ENCODE measurements around the gene NIT1. TPM values are rescaled to one million over a fixed set of nuclear protein-coding genes. Genes with fewer than 3 reads are reported as not detected.

Gene NIT1
- total and polyA plus RNA-seq, 9 of the 15 experiments (the other 6 are each of a cell fraction or from before 2014, with no cell fraction given): 18.4 to 76.0 (median 33.7) TPM

DNA sequence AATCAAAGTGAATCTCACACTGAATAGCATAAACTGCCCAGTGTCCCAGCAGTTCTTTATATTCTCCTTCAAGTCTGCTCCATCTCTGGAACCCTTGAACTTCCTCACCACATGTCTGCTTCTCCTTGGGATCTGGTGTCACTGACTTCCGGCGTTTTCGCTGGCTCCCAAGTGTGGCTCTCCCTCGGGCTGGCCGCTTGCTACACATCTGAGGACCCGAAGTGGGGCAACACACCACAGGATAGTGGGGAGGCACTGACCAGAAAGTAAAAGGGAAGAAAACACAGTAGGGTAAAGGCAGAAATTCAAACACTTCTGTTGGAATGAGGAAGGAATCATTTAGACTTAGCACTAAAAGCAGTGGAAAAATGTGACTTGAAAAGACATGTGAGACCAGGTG lies 5.1 kb downstream of the NIT1 start:
- DNase-seq (ENCODE audit: extremely low read depth in 1 of 4, low spot score in 3 of 4) (no peak), FAIRE-seq (no peak), ATAC-seq (no peak)
- Histone ChIP-seq H2AFZ (ENCODE audit: low read depth, low read length) (no peak overlapping the region), H3K4me3 (no peak overlapping the region), H3K9me1 (ENCODE audit: control insufficient read depth, insufficient read depth, low read length) (no peaks in the 10 kb centered on the region), H4K20me1 (replicated peaks; ENCODE audit: control insufficient read depth, insufficient read depth, low read length) (peaks cover 3% of the 10 kb centered on the region; the same call in 1 of the 2 replicates), H3K4me2 (ENCODE audit: insufficient read depth, low read length) (no peak overlapping the region), H3K4me1 (replicated peaks in 1 of 2; ENCODE audit: control insufficient read depth in 2 of 2, insufficient read depth in 2 of 2, low read length in 2 of 2) (peaks cover 13 to 25% of the 10 kb centered on the region in 2 experiments), H3K79me2 (ENCODE audit: control insufficient read depth, insufficient read depth, low read length) (peaks cover 32% of the 10 kb centered on the region), H3K9me3 (replicated peaks; ENCODE audit: control insufficient read depth, insufficient read depth, low read depth, low read length) (no peaks in the 10 kb centered on the region), H3K9ac (ENCODE audit: insufficient read depth in 1 of 2, low read depth in 2 of 2, low read length in 2 of 2) (no peak overlapping the region), H3K27me3 (ENCODE audit: control insufficient read depth in 2 of 2, insufficient read depth in 2 of 2, low read length in 2 of 2) (no peaks in the 10 kb centered on the region), H3K27ac (ENCODE audit: extremely low read depth, low read depth, low read length) (no peak overlapping the region), H3K36me3 (ENCODE audit: control insufficient read depth, insufficient read depth, low read length) (peaks cover 79% of the 10 kb centered on the region)
- intact Hi-C loops (cut with micrococcal nuclease): no loop called here
- CTCF ChIA-PET (ENCODE audit: low intra/inter-chr PET ratio): no interaction called here
- POLR2A ChIA-PET: interaction anchor here (2.5 kb wide), 1 partner anchor 9 kb away, joined by 20 read pairs; the partner anchor contains the start of gene DEDD
- in situ Hi-C loops (cut with MboI): no loop called here
- TF ChIP-seq RFX1 (IDR thresholded peaks at IDR 0.05): no peak
- no peak for TF ChIP-seq ELF4 (CRISPR knock-in tag; IDR thresholded peaks at IDR 0.05)
- 83% methylated on average over 6 of the region's 6 CpGs for WGBS (ENCODE audit: insufficient coverage, low coverage, missing lambda C conversion rate)
- BruUV-seq (replicated peaks): no TSS peak

DNA sequence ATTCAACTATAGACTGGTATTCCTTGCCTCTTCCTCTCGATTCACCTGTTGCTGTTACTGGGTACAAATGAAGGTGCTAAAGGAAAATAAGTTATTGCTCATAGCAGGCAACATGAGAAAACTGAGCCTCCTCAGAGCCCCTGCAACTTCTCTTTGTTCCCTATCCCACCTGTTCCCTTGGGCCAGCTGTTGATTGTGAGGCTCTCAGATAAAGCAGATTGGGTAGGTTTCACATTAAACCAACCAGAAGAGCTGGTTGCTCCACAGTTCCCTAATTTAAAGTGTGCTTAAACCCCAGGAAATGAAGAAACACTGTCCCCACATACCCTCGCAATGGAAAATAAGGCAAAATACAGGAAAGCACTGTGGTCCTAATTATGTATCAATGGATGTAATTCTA lies 9.7 kb downstream of the NIT1 start:
- ChIA-PET POLR2A (interaction anchor here (0.9 to 3.1 kb wide), 4 partner anchors 11 to 82 kb away, joined by 3 to 39 read pairs (median 4); partner anchors contain the start of genes NIT1, PFDN2 and USF1), CTCF (ENCODE audit: low intra/inter-chr PET ratio) (no interaction called here)
- intact Hi-C loops (cut with micrococcal nuclease): no loop called here
- Histone ChIP-seq H2AFZ (ENCODE audit: low read depth, low read length) (no peak overlapping the region), H3K4me2 (ENCODE audit: insufficient read depth, low read length) (no peak overlapping the region), H3K4me3 (no peak overlapping the region), H3K27ac (ENCODE audit: extremely low read depth, low read depth, low read length) (no peak overlapping the region), H3K9me3 (replicated peaks; ENCODE audit: control insufficient read depth, insufficient read depth, low read depth, low read length) (no peaks in the 10 kb centered on the region), H3K9me1 (ENCODE audit: control insufficient read depth, insufficient read depth, low read length) (no peaks in the 10 kb centered on the region), H3K4me1 (replicated peaks in 1 of 2; ENCODE audit: control insufficient read depth in 2 of 2, insufficient read depth in 2 of 2, low read length in 2 of 2) (peaks cover 3 to 15% of the 10 kb centered on the region in 2 experiments; a peak in 3 of 5 replicates), H3K27me3 (ENCODE audit: control insufficient read depth in 2 of 2, insufficient read depth in 2 of 2, low read length in 2 of 2) (no peaks in the 10 kb centered on the region), H3K36me3 (ENCODE audit: control insufficient read depth, insufficient read depth, low read length) (peaks cover 69% of the 10 kb centered on the region), H3K79me2 (ENCODE audit: control insufficient read depth, insufficient read depth, low read length) (peaks cover 40% of the 10 kb centered on the region), H4K20me1 (replicated peaks; ENCODE audit: control insufficient read depth, insufficient read depth, low read length) (peaks cover 3% of the 10 kb centered on the region; the same call in 1 of the 2 replicates), H3K9ac (ENCODE audit: insufficient read depth in 1 of 2, low read depth in 2 of 2, low read length in 2 of 2) (no peak overlapping the region)
- no TSS peak for BruUV-seq (replicated peaks)
- FAIRE-seq (no peak), ATAC-seq (no peak), DNase-seq (ENCODE audit: extremely low read depth in 1 of 4, low spot score in 3 of 4) (no peak)
- TF ChIP-seq SREBF2 (CRISPR knock-in tag; IDR thresholded peaks at IDR 0.05) (no peak), ZNF668 (CRISPR knock-in tag; IDR thresholded peaks at IDR 0.05) (no peak), ZNF551 (CRISPR knock-in tag; IDR thresholded peaks at IDR 0.05) (no peak), TEAD4 (IDR thresholded peaks at IDR 0.05; ENCODE audit: low read length) (no peak), TEAD4 (CRISPR knock-in tag; IDR thresholded peaks at IDR 0.05; ENCODE audit: borderline replicate concordance) (no peak), NRF1 (conservative IDR thresholded peaks at IDR 0.05 in 1 of 2, IDR thresholded peaks at IDR 0.05 in 1 of 2) (no peak), THRB (CRISPR knock-in tag; conservative IDR thresholded peaks at IDR 0.05) (no peak), PHF21A (IDR thresholded peaks at IDR 0.05; ENCODE audit: borderline replicate concordance, low read depth) (no peak), BDP1 (IDR thresholded peaks at IDR 0.05; ENCODE audit: insufficient read depth, insufficient read length) (no peak), GATAD2A (IDR thresholded peaks at IDR 0.05) (no peak), EGR1 (conservative IDR thresholded peaks at IDR 0.05) (no peak), TARDBP (IDR thresholded peaks at IDR 0.05) (no peak), LARP7 (IDR thresholded peaks at IDR 0.05) (no peak)
- WGBS (ENCODE audit: insufficient coverage, low coverage, missing lambda C conversion rate): 81% methylated on average over 2 of the region's 2 CpGs
- in situ Hi-C loops (cut with MboI): no loop called here

Data from K562 (cell line).